K562 (cell line): Measurements from ENCODE around the gene VASH2. TPM values are rescaled to one million over a fixed set of nuclear protein-coding genes. Genes with fewer than 3 reads are reported as not detected.

Experiments
- ATF3 ChIP-seq, 2 experiments: fragments of 450-650 bp in 1 of 2; sonication (generic) in 1 of 2; formaldehyde crosslinking in 1 of 2; IDR thresholded peaks in 1 of 2; conservative IDR thresholded peaks in 1 of 2; 2 replicates each; pipeline versions ENCODE4 v1.6.1 to v1.8.1; 2016 to 2023; ENCODE audit warnings: mild to moderate bottlenecking in 2 of 2, moderate library complexity in 2 of 2, inconsistent platforms in 1 of 2, missing genetic modification reagents in 1 of 2
- BCOR ChIP-seq: fragments of 450-650 bp; IDR thresholded peaks from 2 replicates; pipeline ENCODE4 v1.6.1; 2016
- C11orf30 ChIP-seq: fragments of 450-650 bp; IDR thresholded peaks from 2 replicates; pipeline ENCODE4 v1.6.1; 2016; ENCODE audit warnings: low read depth, mild to moderate bottlenecking
- CXXC5 ChIP-seq: fragments of 250-450 bp; sonication (Bioruptor Pico); IDR thresholded peaks from 2 replicates; pipeline ENCODE4 v1.8.0; 2022; ENCODE audit warnings: inconsistent platforms, mild to moderate bottlenecking, moderate library complexity
- DMBX1 ChIP-seq: fragments of 250-450 bp; sonication (Bioruptor Pico); IDR thresholded peaks from 2 replicates; pipeline ENCODE4 v1.8.0; 2022; ENCODE audit warnings: inconsistent platforms, mild to moderate bottlenecking, moderate library complexity, borderline replicate concordance
- FOSL1 ChIP-seq: fragments of 200-800 bp; sonication (Bioruptor generic); conservative IDR thresholded peaks from 2 replicates; pipeline ENCODE4 v1.6.1; 2016; ENCODE audit warnings: missing genetic modification characterization, missing compliant biosample characterization
- FOXK2 ChIP-seq, 2 experiments: fragments of 450-650 bp; IDR thresholded peaks in 1 of 2; conservative IDR thresholded peaks in 1 of 2; 2 replicates each; pipeline ENCODE4 v1.6.1; 2016; ENCODE audit warnings: low read depth in 2 of 2, mild to moderate bottlenecking in 1 of 2
- ILF3 ChIP-seq: fragments of 450-650 bp; IDR thresholded peaks from 2 replicates; pipeline ENCODE4 v1.6.1; 2018; ENCODE audit warnings: antibody characterized with exemption, mild to moderate bottlenecking, moderate library complexity, borderline replicate concordance
- JUN ChIP-seq, 2 experiments: sonication (generic) in 1 of 2; formaldehyde crosslinking in 1 of 2; IDR thresholded peaks; 2 replicates each; pipeline versions ENCODE4 v1.6.1 to v1.8.0; 2012 to 2022; ENCODE audit warnings: borderline replicate concordance in 2 of 2, mild to moderate bottlenecking in 2 of 2, improper control_type of control experiment in 1 of 2, low read depth in 1 of 2, low read length in 1 of 2, missing genetic modification reagents in 1 of 2
- JUND ChIP-seq, 2 experiments: IDR thresholded peaks; 2 replicates in 1 of 2; 3 replicates in 1 of 2; pipeline ENCODE4 v1.6.1; 2011; ENCODE audit warnings: borderline replicate concordance in 2 of 2, low read depth in 2 of 2, low read length in 2 of 2, improper control_type of control experiment in 1 of 2, missing biosample characterization in 1 of 2, missing genetic modification characterization in 1 of 2, missing genetic modification reagents in 1 of 2
- MAZ ChIP-seq, 2 experiments: fragments of 450-650 bp in 1 of 2; sonication (generic) in 1 of 2; formaldehyde crosslinking; IDR thresholded peaks in 1 of 2; conservative IDR thresholded peaks in 1 of 2; 2 replicates each; pipeline versions ENCODE4 v1.4.0 to v1.5.0; 2020; ENCODE audit warnings: mild to moderate bottlenecking in 1 of 2, missing genetic modification reagents in 1 of 2
- NR4A1 ChIP-seq, 2 experiments: fragments of 250-450 bp in 1 of 2; fragments of 450-650 bp in 1 of 2; sonication (Bioruptor Pico) in 1 of 2; IDR thresholded peaks; 2 replicates each; pipeline versions ENCODE4 v1.4.0 to v1.6.1; 2016 to 2020; ENCODE audit warnings: mild to moderate bottlenecking in 2 of 2, missing compliant biosample characterization in 1 of 2, missing genetic modification characterization in 1 of 2, moderate library complexity in 1 of 2
- TBP ChIP-seq: optimal IDR thresholded peaks from 2 replicates; pipeline ENCODE3; 2011; ENCODE audit warnings: low read depth, low read length, improper control_type of control experiment
- YBX1 ChIP-seq: fragments of 450-650 bp; IDR thresholded peaks from 2 replicates; pipeline ENCODE4 v1.7.1; 2016; ENCODE audit warnings: mild to moderate bottlenecking
- ZC3H11A ChIP-seq: IDR thresholded peaks from 2 replicates; pipeline ENCODE4 v1.6.1; 2012; ENCODE audit warnings: low read depth, low read length, improper control_type of control experiment
- ZFX ChIP-seq: sonication (generic); formaldehyde crosslinking; IDR thresholded peaks from 2 replicates; pipeline ENCODE4 v1.8.0; 2022; ENCODE audit warnings: mild to moderate bottlenecking, missing genetic modification reagents, moderate library complexity
- ZNF175 ChIP-seq: fragments of 200-800 bp; sonication (Bioruptor generic); IDR thresholded peaks from 2 replicates; pipeline ENCODE4 v1.6.1; 2016; ENCODE audit warnings: low read depth, mild to moderate bottlenecking, missing genetic modification characterization, missing compliant biosample characterization
- ZNF778 ChIP-seq: fragments of 450-650 bp; formaldehyde crosslinking; IDR thresholded peaks from 2 replicates; pipeline ENCODE4 v1.4.0; 2020; ENCODE audit warnings: mild to moderate bottlenecking, moderate library complexity
- polyA plus RNA-seq, 8 experiments: library from polyadenylated mRNA; depleted of rRNA in 4 of 8; stranded (reverse) in 5 of 8; unstranded in 3 of 8; fragments of >200 nt; fragmentation: Nextera tagmentation in 2 of 8; fragmentation: Illumina TruSeq in 1 of 8; extraction: Ambion mirVana in 2 of 8; extraction: Trizol in 1 of 8; gene quantifications; 2 replicates each; pipeline versions ENCODE4 v1.2.1 to v1.2.3, GENCODE V29; 2011 to 2014; ENCODE audit warnings: inconsistent platforms in 1 of 8, missing spikeins in 1 of 8
- total RNA-seq, 7 experiments: library from RNA; depleted of rRNA in 6 of 7; stranded (reverse); fragments of >200 nt in 6 of 7; fragmentation: Illumina TruSeq in 2 of 7; extraction: Trizol in 2 of 7; gene quantifications; 2 replicates each; pipeline versions ENCODE4 v1.2.1 to v1.2.3, GENCODE V29; 2011 to 2021; ENCODE audit warnings: low replicate concordance in 1 of 7
- TF ChIP-seq, protein P1 (sequence below): sonication (generic); formaldehyde crosslinking; IDR thresholded peaks from 2 replicates; pipeline ENCODE4 v1.8.0; 2023; ENCODE audit warnings: missing genetic modification reagents, mild to moderate bottlenecking, borderline replicate concordance

Gene VASH2
- total and polyA plus RNA-seq, 9 of the 15 experiments (the other 6 are each of a cell fraction or from before 2014, with no cell fraction given) = 0.04 to 0.40 (median 0.10) TPM; not detected in 1

DNA sequence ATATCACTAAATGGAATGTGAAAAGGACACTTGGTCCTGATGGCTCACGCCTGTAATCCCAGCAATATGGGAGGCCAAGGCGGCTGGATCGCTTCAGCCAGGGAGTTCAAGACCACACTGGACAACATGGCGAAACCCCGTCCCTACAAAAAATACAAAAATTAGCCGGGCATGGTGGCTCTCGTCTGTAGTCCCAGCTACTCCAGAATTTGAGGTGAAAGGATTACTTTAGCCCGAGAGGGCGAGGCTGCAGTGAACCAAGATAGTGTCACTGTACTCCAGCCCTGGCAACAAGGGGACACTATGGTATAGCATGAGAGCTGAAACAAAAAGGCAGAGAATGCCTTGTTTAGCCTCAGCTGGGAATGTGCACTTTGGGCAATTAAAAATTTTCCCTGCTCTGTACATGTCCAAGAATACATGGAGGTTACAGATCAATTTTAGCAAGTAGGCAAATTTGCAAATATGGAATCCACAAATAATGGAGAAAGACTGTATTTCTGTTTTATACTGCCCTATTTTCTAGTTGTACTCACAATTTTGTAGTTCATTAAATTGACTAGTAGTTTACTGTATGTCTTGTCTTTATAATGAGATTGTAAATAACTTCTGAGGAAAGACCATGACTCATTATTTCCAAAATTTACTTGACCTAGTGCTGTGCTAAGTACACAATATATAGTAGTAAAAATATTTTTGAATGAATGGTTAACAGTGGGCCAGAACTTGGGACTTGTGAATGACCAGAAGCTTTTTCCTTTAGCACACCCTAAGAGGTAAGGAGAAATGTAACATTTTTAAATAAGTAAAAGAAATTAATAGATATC lies 67.3 kb downstream of the VASH2 start (continued):
- TF ChIP-seq JUN (IDR thresholded peaks at IDR 0.05; ENCODE audit: borderline replicate concordance, low read depth, low read length) (0 out of 2 replicates have a peak, but pooled peaks have one; percentile 8), JUN (CRISPR knock-in tag; IDR thresholded peaks at IDR 0.05; ENCODE audit: borderline replicate concordance) (no peak), JUND (IDR thresholded peaks at IDR 0.05; ENCODE audit: borderline replicate concordance, low read depth, low read length) (no peak), JUND (tag; IDR thresholded peaks at IDR 0.05; ENCODE audit: borderline replicate concordance, low read depth, low read length) (peak; percentile 77), MAZ (CRISPR knock-in tag; conservative IDR thresholded peaks at IDR 0.05 in 1 of 2, IDR thresholded peaks at IDR 0.05 in 1 of 2) (0 out of 4 replicates have a peak, but pooled peaks of 1 of the 2 experiments have one; percentile 27), ZC3H11A (no peak), FOXK2 (conservative IDR thresholded peaks at IDR 0.05 in 1 of 2, IDR thresholded peaks at IDR 0.05 in 1 of 2; ENCODE audit: low read depth in 2 of 2) (peak in 1 of 2 experiments; percentile 29; a peak in 1 of 4 replicates), ZFX (CRISPR knock-in tag) (0 out of 2 replicates have a peak, but pooled peaks have one; percentile 9), ZNF175 (CRISPR knock-in tag) (no peak), DMBX1 (CRISPR knock-in tag) (0 out of 2 replicates have a peak, but pooled peaks have one; percentile 65), NR4A1 (CRISPR knock-in tag; IDR thresholded peaks at IDR 0.05) (no peak), NR4A1 (tag; IDR thresholded peaks at IDR 0.05) (peak; percentile 80; the same call in 1 of the 2 replicates), C11orf30 (peak; percentile 73; the same call in 1 of the 2 replicates), ATF3 (IDR thresholded peaks at IDR 0.05) (peak; percentile 69), ATF3 (CRISPR knock-in tag; conservative IDR thresholded peaks at IDR 0.05) (no peak), BCOR (no peak), YBX1 (no peak), ZNF778 (CRISPR knock-in tag) (no peak), CXXC5 (CRISPR knock-in tag) (peak; percentile 24), FOSL1 (tag) (peak; percentile 77), ILF3 (no peak), TBP (peak; percentile 21)
- TF ChIP-seq, protein P1, sequence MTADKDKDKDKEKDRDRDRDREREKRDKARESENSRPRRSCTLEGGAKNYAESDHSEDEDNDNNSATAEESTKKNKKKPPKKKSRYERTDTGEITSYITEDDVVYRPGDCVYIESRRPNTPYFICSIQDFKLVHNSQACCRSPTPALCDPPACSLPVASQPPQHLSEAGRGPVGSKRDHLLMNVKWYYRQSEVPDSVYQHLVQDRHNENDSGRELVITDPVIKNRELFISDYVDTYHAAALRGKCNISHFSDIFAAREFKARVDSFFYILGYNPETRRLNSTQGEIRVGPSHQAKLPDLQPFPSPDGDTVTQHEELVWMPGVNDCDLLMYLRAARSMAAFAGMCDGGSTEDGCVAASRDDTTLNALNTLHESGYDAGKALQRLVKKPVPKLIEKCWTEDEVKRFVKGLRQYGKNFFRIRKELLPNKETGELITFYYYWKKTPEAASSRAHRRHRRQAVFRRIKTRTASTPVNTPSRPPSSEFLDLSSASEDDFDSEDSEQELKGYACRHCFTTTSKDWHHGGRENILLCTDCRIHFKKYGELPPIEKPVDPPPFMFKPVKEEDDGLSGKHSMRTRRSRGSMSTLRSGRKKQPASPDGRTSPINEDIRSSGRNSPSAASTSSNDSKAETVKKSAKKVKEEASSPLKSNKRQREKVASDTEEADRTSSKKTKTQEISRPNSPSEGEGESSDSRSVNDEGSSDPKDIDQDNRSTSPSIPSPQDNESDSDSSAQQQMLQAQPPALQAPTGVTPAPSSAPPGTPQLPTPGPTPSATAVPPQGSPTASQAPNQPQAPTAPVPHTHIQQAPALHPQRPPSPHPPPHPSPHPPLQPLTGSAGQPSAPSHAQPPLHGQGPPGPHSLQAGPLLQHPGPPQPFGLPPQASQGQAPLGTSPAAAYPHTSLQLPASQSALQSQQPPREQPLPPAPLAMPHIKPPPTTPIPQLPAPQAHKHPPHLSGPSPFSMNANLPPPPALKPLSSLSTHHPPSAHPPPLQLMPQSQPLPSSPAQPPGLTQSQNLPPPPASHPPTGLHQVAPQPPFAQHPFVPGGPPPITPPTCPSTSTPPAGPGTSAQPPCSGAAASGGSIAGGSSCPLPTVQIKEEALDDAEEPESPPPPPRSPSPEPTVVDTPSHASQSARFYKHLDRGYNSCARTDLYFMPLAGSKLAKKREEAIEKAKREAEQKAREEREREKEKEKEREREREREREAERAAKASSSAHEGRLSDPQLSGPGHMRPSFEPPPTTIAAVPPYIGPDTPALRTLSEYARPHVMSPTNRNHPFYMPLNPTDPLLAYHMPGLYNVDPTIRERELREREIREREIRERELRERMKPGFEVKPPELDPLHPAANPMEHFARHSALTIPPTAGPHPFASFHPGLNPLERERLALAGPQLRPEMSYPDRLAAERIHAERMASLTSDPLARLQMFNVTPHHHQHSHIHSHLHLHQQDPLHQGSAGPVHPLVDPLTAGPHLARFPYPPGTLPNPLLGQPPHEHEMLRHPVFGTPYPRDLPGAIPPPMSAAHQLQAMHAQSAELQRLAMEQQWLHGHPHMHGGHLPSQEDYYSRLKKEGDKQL = no peak
